Measurements from ENCODE around the gene KCNJ12. TPM values are rescaled to one million over a fixed set of nuclear protein-coding genes. Genes with fewer than 3 reads are reported as not detected.

KCNJ12 gene
- total RNA-seq, 1 experiment from 2014 or later: 0.14 TPM

DNA sequence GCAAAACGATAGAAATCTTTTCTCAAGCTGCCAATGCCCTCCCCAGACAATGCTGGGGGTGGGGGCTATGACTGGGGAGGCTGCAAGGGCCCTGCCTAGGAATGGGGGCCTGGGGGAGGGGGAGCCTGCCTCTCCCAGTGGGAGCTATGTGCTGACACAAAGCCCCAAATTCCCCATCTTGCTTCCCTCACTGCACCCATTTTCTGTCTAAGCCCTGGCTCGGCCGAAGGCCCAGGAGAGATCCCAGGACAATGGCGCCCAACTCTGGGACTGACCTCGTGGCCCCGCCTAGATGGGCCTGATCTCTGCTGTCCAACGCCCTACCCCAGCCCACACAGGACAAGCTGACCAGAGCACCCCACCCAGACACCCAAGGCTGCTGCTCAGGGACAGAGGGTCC is 11.1 kb upstream of the KCNJ12 start:
- DNase-seq (ENCODE audit: low spot score): no peak

- no peak for DNase-seq (ENCODE audit: low spot score)
These were observed 7.5 kb upstream of the KCNJ12 start for GRCh38 chr17:21368545-21369246.

- DNase-seq (ENCODE audit: low spot score): no peak
These were observed 6.8 kb upstream of the KCNJ12 start for GRCh38 chr17:21369395-21369794.

DNA sequence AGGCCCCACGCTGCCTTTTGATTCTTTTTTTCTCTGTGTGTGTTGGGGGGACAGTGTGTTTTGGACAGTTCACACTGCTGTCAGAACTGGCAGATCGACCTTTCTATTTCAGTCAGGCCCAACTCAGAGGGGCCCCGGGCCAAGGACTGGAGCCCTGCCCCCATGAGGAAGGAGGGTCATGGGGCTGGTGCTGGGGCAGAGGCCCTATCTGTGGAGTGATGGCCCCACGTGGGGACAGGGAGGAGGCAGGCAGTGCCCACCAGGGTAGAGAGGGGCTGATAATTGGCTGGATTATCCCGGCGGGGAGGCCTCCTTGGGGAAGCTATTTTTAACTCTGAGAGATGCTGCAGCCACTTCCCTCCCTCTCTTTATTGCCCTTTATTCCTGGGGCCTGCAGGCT is 5.7 kb upstream of the KCNJ12 start:
- no peak for DNase-seq (ENCODE audit: low spot score)

DNA sequence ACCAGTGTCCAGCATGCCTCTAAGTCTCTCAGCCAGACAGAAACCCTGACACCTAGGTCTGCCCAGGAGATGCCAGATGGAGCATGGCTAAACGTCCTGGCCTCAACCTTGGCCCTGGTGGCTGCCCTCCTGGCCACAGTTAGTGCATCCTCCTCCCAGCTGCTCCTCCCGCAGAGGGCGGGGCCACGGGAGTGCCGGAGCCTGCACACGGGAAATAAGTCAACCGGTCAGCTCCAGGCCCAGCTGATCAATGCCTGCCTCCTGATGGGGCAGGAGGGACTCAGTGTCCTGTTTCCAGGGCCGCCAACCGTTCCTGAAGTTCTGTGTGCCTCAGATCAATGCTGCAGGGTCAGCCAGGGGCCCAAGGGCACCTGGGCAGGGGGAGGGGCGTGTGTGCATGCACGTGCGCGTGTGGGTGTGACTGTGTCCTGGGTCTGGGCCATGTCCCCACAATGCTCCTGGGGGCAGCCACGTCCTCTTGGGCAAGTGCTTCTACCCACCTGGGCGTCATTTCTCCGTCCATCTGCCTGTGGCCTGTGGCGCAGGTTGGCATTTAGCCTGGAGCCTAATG is 4.6 kb upstream of the KCNJ12 start:
- no peak for DNase-seq (ENCODE audit: low spot score)

DNA sequence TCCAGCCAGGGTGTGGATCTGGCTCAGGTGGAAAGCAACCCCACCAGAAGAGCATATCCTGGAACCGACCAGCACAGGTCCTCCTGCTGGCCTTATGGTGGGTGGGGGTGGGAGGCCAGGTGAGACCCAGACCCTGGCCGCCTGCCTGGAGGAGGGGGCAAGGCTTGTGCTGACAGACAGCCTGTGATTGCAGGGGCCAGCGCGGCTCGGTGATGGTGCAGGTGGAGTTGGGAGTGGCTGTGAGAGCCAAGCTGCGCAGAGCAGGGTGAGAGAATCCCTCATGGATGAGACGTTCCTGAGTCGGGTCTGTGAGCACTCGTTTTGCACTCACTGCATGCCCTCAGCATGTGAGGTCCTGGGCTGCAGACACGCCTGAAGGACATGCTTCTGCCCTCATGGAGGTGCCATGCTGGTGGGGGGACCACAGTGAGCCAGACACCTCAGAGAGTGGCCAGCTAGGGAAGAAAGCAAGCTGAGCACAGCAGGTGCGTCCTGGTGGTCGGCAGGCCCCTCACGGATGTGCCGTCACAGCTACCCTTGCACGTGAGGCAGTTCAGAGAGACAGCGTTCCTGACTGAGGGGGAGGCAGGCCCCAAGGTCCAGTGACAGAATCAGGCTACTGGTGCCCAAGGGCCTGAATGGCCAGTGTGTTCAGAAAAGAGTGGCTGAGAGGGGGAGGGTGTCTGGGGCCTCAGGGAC is 3.8 kb upstream of the KCNJ12 start:
- no peak for DNase-seq (ENCODE audit: low spot score)

DNA sequence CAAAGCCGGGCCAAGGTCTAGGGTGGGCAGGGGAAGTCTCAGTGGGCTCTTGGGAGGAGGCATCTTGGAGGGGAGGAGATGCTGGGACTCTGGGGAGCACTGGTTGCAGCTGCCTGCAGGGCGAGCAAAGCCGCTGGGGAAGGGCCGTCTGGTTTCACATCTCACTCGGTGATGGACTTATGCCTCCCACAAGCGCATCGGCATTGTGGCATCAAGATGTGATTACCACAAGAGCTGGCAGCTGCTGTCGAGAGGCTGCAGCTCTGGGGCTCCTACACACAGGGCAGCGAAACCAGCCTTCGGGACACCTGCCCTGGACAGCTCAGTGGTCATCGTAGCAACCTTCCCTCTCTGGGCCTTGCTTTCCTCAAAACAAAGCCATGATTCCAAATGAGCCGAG is 3.1 kb upstream of the KCNJ12 start:
- no peak for DNase-seq (ENCODE audit: low spot score)

DNA sequence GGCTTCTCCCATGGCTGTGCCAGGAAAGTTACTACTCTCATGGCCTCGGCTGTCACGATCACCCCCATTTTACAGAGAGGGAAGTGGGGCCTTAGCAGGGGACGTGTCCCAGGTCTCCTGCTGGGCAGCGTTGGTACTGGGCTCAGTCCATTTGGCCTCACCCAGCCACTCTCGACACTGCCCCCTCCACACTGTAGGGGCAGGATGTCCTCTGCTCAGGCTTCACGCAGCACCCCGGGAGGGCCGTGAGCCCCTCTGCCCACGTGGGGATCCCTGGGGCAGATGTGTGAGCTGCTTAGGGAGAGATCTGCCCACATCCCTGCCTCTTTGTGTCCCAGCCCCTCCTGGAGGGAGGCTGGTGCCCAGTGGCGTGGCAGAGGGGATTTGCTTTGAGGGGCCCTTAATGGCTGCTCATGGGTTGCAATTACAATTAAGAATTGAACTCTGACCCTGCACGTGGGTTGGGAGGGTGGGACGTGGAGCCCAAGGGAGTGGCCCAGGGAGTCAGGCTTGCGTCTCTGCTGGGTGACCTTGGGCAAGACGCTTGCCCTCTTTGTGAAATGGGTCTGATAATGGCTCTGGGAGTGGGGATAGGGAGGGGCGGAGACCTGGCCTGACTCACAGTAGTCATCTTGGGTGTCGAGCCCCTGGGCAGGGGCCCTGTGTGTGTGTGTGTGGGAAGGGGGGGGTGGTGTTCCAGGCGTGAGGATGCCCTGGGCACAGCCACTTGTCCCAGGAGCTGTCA is 2.3 kb upstream of the KCNJ12 start:
- DNase-seq (ENCODE audit: low spot score): no peak

GRCh38 chr17:21374441-21375161 is 1.6 kb upstream of the KCNJ12 start:
- peak; percentile 19 for DNase-seq (ENCODE audit: low spot score)

DNA sequence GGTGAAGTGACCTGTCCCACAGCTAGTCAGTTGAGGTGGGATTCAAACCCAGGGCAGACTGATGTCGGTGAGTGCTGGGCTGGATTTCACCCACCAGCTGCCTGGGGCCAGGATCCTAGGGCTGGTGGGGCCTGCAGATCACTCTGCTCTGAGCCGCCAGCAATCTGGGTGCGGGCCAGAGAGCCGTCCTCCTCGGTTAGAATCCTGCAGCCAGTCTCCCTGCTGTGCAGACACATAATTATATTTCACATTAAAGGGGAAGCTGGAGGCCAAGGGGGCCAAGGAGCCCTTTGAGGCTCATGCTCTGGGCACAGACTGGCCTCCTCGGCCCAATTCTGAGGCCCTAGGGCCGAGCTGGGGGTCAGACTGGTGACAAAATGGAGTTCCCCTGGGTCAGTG is 996 bp upstream of the KCNJ12 start:
- DNase-seq (ENCODE audit: low spot score): no peak

DNA sequence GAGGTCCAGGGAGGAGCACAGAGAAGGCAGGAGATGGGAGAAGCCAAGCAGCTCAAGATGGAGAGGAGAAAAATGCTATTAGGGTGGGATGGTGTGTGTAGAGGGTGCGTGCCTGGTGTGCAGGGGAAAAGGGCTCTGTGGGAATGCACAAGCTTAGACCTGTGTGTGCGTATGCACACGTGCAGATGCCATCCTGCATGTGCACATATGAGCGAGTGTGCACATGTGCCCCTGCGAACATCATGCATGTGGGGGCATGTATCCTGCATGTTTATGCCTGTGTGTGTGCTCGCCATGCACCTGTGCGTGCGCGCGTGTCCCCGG is 438 bp upstream of the KCNJ12 start:
- no peak for DNase-seq (ENCODE audit: low spot score)

DNA sequence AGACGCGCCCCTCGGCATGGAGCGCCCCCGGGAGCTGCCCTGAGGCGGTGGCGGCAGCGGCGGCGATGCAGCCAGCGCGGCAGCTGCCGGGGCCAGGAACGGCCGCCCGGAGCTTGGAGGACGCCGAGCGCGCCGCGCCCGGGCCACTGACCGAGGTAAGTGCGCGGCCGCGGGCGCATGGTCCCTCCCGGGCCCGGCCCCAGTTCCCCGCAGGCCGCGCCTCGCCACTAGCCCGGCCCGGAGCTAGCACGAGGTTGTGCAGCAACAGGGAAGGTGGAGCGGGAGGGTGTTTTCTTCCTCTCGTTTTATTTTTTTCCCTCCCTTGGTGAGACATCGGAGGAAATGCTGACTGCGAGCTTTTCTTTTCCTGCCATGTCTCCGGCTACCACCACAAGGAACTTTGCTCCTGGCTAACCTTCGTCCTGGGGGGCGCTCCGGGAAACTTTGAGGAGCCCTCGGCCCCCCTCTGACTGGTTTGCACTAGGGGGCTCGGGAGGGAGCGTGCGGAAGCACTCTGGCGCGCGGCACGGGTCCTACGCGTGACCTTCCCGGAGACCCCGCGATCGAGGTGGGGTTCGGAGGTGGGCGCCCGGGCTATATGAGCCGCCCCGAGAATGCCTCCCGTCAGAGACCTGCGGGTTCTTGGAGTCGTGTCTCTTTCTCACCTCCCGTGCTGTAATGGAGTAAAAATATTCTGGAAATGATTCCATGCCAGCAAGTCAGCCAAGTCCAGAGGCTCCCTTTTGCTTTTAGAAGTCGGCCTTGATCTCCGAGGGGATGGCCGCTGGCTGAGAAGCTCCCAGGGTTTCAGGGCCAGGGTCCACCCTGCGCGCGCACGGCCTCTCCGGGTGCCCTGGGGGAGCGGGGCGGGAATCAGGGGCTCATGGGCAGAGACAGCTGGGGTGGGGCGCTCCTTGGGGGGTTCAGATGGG is 868 bp downstream of the KCNJ12 start:
- no peak for DNase-seq (ENCODE audit: low spot score)

DNA sequence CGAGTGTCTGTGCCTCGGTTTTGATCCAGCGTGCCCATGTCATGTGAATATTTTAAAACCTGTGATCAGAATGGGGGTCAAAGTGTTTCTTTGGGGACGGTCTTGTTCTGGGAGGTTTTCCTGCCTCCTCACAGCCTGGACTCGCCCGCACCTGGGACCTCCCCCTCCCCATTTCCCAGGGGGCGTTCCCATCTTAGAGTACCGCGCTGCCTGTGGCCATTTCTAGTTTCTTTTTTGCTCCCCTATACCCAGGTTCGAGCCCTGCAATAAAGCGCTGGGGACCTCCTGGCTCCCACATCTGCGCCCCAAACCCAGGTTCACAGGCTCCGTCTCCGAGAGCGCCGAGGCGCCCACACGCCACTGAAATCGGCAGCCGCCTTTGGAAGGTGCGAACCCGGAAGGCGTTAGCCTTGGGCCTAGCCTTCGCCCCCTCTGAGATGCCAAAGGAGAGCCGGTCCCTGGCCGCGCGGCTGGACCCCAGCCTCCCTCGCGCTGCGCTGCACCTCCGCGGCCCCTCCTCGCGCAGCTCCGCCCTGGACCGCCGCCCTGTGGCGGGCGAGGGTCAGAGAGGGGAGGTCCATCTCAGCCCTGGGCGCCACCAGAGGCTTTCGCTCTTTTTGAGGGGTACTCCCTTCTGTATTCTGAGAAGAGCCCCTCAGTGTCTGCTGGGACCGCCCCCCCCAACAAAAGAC is 1.7 kb downstream of the KCNJ12 start:
- no peak for DNase-seq (ENCODE audit: low spot score)

GRCh38 chr17:21378553-21378952 is 2.4 kb downstream of the KCNJ12 start:
- no peak for DNase-seq (ENCODE audit: low spot score)

DNA sequence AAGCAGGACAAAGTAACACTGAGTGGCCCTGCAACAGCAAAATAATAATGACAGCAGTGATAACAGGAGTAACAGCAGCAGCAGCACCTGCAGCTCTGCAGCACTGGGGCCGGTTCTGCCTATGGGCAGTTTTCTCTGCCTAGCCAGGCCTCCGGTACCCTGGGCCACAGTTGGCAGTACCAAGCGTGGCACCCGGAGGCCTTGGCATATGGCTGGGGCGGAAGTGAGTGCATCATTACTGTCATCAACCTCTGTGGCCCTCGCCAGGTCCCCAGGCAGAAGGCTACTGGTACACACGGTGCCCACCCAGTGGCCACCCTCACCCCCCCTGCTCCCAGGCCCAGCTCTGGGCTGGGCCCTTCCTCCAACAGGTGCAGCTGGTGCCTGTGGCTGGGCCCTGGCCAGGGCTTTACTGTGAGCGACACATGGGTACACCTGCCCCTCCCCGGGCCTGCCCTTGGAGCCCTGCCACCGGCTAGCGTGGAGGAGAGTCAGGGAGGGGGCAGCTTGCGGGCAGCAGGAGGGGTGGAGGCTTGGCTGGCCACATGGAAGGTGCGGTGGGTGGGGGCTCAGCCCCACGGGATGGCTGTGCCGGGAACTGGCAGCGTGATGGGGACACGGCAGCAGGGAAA is 3.0 kb downstream of the KCNJ12 start:
- no peak for DNase-seq (ENCODE audit: low spot score)

GRCh38 chr17:21380659-21381058 is 4.5 kb downstream of the KCNJ12 start:
- DNase-seq (ENCODE audit: low spot score): no peak

DNA sequence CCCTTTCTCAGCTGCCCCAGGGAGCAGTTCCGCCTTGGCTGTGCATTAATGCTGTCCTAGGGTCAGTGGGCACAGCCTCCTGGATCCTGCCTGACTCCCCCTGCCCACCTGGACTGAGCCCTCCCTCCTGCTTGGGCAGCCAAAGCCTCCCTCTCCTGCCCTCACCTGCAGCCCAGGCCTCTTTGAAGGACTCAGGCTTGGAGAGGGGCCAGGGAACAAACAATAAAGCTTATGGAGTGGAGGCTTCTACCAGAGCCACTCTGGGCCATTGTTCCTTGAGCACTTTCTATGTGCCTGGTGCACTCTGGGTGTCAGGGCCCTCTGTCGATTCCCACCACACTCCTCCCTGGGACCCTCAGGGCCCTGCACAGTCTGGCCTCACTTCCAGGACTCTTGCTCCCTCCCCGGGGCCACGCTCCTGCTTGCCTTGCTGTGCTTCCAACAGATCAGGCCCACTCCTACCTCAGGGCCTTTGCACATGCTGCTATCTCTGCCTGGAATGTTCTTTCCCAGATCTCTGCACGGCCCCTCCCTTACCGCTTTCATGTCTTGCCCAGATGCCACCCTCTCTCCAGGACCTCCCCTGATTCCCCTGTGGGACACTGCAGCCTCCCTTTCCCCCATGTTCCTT is 5.0 kb downstream of the KCNJ12 start:
- no peak for DNase-seq (ENCODE audit: low spot score)

GRCh38 chr17:21382560-21383495 is 6.7 kb downstream of the KCNJ12 start:
- no peak for DNase-seq (ENCODE audit: low spot score)

Data from H4 (cell line).